Gastroesophageal sphincter (tissue), 3 donors: ENCODE measurements around the gene GLG1.

ENCODE experiments used
- EP300 ChIP-seq: sonication (generic); formaldehyde crosslinking; IDR thresholded peaks from one replicate; pipeline ENCODE4 v1.6.1; 2017; ENCODE audit warnings: antibody characterized with exemption, mild to moderate bottlenecking
- POLR2A ChIP-seq, 2 donors: fragments of 450-650 bp; IDR thresholded peaks; one replicate each; pipeline ENCODE4 v1.6.1; 2017; ENCODE audit warnings: antibody characterized with exemption in 2 of 2, mild to moderate bottlenecking in 2 of 2, moderate library complexity in 1 of 2
- POLR2AphosphoS5 ChIP-seq: sonication (generic); formaldehyde crosslinking; IDR thresholded peaks from one replicate; pipeline ENCODE4 v1.6.1; 2017; ENCODE audit warnings: antibody characterized with exemption
- TF ChIP-seq, protein P1 (sequence below), 4 experiments: fragments of 200-600 bp in 2 of 4; fragments of 450-650 bp in 2 of 4; sonication (generic) in 1 of 4; IDR thresholded peaks; one replicate each; pipeline ENCODE4 v1.5.1; 2017 to 2019; ENCODE audit warnings: antibody characterized with exemption in 4 of 4, mild to moderate bottlenecking in 2 of 4, moderate library complexity in 2 of 4

DNA sequence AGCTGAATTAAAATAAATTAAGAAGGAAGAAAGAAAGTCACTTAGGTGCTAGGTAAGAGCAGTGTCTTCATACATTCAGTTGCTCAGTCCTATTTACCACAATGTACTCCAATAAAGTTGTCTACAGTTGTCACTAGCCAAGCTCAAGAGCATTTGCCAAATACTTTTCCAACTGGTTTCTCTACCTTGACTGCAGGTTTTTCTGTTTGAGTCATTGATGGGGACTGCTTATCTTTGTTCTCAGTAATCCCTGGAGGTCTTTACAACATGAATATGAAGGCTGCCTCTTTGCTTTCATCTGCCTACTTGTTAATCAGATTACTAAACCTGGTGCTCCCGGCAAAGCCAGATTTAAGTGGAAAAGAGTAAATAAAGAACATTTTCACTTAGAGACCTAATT lies 121.0 kb downstream of the GLG1 start:
- TF ChIP-seq, protein P1, sequence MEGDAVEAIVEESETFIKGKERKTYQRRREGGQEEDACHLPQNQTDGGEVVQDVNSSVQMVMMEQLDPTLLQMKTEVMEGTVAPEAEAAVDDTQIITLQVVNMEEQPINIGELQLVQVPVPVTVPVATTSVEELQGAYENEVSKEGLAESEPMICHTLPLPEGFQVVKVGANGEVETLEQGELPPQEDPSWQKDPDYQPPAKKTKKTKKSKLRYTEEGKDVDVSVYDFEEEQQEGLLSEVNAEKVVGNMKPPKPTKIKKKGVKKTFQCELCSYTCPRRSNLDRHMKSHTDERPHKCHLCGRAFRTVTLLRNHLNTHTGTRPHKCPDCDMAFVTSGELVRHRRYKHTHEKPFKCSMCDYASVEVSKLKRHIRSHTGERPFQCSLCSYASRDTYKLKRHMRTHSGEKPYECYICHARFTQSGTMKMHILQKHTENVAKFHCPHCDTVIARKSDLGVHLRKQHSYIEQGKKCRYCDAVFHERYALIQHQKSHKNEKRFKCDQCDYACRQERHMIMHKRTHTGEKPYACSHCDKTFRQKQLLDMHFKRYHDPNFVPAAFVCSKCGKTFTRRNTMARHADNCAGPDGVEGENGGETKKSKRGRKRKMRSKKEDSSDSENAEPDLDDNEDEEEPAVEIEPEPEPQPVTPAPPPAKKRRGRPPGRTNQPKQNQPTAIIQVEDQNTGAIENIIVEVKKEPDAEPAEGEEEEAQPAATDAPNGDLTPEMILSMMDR (IDR thresholded peaks at IDR 0.05), result no peak
- no peak for TF ChIP-seq POLR2A (IDR thresholded peaks at IDR 0.05)
- TF ChIP-seq POLR2AphosphoS5, result no peak
- no peak for TF ChIP-seq EP300
